Tibial nerve (tissue), 3 donors: ENCODE data around the gene ADAMTS2.

ENCODE experiments used
- EP300 ChIP-seq, 2 donors: sonication (generic); formaldehyde crosslinking; IDR thresholded peaks; one replicate each; pipeline ENCODE4 v1.6.1; 2017; ENCODE audit warnings: antibody characterized with exemption in 2 of 2, mild to moderate bottlenecking in 1 of 2
- POLR2A ChIP-seq, 2 donors: fragments of 450-650 bp; IDR thresholded peaks; one replicate each; pipeline ENCODE4 v1.6.1; 2017; ENCODE audit warnings: antibody characterized with exemption in 2 of 2, mild to moderate bottlenecking in 2 of 2, moderate library complexity in 2 of 2

DNA sequence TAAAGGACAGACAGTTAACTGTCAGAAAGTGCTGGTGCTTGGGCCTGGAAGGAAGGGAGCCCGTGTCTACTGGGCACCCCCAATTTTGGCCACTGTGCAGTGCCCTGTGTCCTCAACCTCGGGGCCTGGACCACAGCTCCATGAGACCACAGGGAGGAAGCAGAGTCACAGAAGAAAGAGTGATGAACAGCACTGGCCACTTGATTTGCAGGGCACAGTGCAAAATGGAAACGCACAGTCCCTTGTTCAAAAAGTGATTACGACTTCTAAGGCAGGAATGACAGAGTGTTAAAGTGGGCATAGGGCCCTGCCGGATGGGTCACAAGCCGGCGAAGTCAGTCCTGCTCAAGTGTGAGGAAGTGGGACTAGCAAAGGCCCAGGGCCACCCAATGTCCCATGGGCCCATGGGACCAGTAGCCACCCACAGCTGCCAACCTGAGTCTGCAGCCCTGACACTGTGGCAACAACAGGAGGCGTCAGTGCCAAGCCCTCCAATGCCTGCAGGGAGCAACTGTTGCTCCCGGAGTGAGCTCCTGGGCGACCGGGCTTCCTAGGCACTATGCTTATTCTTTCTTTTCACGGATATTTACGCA is 85.4 kb downstream of the ADAMTS2 start:
- TF ChIP-seq POLR2A (IDR thresholded peaks at IDR 0.05) (no peak), EP300 (IDR thresholded peaks at IDR 0.05) (no peak)
